Activated CD8-positive, alpha-beta memory T cell treated with anti-CD3 and anti-CD28 coated beads for 1 hour (primary cell): ENCODE data around the gene CHST8.

Experiments used
- DNase-seq, 2 donors: peaks; one replicate each; pipeline ENCODE4 v3.0.0-alpha.2; 2020; ENCODE audit warnings: low read depth in 1 of 2; ENCODE audit errors: extremely low read depth in 1 of 2

The CHST8 gene

GRCh38 chr19:33730858-33731607, 109.3 kb downstream of the CHST8 start:
- DNase-seq = no peak

DNA sequence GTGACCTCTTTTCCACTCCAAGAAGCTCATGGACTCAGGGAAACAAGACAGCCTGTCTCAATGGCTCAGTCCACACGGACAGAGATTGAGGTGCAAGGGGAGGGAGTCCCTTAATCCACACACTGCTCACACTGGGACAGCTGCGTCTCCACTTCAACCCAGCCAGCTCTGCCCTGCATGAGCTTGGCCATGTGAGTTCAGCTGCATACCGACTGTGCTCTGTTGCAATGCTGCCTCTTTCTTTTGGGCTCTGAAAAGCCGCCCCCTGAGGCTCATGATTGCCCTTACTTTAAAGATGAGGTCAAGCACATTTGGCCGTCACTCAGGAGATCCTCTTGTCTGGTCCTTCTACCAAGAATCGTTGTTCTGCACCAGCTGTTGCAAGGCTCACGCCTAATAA, 110.1 kb downstream of the CHST8 start:
- DNase-seq = no peak

GRCh38 chr19:33734913-33735312, 113.2 kb downstream of the CHST8 start:
- no peak for DNase-seq

DNA sequence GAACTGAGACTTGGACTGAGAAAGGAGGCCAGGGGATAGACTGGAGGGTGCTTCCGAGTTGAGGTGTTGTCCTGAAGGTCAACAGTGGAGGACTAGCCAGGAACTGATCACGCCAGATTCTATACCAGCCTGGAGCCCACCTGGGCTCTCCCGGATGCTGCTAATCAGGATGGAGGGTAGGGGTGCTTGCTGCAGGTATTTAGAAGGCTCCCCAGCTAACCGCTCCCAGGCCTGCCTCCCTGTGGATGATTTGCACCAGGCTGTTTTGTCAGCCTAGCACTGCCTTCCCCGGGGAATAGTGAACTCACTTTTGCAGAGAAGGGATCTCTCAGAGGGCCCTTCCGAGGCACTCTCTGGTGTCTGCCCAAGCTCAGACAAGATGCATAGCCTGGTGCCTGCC, 114.4 kb downstream of the CHST8 start:
- no peak for DNase-seq

- DNase-seq = no peak
Observed at GRCh38 chr19:33736787-33737186, 115.0 kb downstream of the CHST8 start.

GRCh38 chr19:33737681-33738371, 116.1 kb downstream of the CHST8 start:
- DNase-seq = no peak

GRCh38 chr19:33740811-33741396, 119.2 kb downstream of the CHST8 start:
- no peak for DNase-seq

DNA sequence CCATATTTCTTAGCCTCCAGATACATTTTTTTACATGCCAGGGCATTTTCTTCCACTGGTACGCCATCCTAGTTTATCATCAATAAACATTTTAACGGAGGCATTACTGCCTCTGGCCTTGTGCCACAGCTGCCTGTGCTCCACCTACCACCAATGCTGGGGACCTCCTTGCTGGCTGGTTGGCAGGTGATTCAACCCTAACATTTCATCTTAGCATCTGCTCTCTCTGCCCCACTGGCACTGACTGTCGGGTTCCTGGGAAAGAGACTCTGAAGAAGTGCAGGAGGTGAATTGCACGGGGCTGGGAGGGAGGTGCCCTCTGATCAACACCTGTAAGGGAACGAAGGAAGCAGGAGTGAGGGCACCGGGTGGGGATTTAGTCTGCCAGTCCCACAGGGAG, 123.5 kb downstream of the CHST8 start:
- DNase-seq = no peak

DNA sequence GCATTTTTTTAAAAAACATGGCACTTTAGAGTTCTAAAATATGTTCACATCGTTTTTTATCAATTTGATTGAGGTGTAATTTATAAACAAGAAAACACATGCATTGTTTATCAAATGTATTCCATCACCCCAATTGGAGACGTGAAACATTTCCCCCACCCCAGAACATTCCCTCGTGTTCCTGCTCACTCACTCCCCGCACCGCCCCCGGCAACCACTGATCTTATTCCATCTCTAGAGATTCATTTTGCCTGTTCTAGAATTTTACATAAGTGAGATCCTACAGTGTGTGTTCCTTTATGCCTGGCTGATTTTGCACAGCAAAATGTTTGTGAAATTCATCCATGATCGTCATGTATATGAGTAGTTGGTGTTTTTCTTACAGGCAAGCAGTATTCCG, 124.4 kb downstream of the CHST8 start:
- no peak for DNase-seq

GRCh38 chr19:33747273-33747672, 125.5 kb downstream of the CHST8 start:
- no peak for DNase-seq

- no peak for DNase-seq
Observed at GRCh38 chr19:33748231-33748630, 126.5 kb downstream of the CHST8 start.

DNA sequence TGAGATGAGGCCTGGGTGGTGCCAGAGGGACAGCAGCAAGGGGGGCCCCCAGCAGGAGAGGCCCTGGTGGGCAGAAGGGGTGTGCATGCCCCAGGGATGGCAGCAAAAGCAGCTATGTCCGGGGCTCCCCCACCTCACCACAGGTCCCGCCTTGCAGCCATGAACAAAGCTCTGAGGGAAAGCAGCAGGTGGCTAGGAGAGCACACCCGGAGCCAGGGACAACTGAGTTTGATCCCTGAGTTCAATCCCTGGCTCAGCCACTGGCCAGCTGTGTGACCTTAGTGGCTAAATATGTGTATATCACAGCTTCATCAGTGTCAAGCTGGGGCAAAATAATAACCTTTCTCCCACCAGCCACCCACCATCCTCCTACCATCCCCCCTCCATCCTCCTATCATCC, 127.3 kb downstream of the CHST8 start:
- no peak for DNase-seq

DNA sequence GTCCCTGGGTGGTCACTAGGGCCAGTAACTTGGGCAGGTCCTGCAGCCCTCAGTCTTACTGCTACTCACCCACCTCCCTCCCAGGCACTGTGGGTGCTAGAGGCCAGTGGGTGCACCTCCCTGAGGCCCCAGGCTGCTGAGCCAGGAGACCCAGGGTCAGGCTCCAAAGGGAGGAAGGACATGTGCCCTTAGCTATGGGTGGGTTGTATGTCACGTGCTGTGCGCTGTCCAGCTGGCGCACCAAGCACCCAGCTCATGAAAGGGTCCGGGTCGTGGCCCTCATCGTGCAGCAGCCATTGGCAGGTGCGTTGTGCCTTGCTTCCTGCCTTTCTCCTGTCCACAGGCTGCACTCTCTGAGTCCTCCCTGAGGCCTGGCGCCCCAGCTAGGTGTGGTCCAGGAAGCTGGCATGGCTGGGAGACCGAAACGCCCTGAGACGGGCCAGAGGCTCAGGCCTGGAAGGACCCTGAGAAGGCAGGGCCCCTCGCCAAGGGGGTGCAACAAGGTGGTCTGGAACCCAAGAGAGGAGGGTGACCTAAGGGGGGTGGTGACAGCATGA, 127.9 kb downstream of the CHST8 start:
- DNase-seq = no peak

DNA sequence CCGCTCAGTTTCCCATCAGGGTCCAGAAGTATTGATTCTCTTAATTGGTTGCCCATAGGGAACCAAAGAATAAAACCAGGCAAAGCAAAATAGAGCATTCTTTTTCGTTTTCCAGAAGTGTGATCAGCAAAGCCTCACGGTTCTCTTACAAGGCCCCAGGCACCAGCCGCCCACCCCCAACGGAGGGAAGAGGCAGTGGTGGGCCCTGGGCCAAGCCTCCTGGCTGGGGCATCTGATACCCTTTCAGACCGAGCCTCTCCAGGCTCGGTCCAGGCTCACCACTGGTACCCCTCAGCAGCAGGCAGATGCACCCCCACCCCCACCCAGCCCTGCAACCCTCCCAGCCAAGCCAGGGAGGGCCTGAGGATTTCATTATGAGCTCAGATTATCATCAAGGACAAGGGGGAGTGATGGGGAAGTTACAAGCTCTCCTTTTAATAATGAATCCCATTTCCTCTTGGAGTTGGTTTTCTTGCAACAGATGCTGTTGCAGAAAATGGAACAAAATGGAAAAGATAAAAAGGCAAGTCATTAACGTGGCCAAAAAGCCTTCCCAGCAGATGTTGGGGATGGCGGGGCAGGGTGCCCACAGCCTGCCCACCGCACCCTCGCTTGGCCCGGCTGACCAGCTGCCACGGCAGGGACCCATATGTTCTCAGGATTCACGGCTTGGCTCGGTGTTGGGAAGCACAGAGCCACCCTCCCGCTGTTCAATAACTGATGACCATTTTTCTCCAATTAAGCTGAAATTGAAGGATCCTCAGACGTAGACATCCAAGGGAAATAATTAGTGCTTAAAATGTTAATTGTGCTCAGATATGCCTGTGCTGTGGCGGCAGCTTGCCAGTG, 129.1 kb downstream of the CHST8 start:
- no peak for DNase-seq

GRCh38 chr19:33751436-33751770, 129.7 kb downstream of the CHST8 start:
- DNase-seq = no peak

- no peak for DNase-seq
Observed at GRCh38 chr19:33752018-33752800, 130.5 kb downstream of the CHST8 start.

DNA sequence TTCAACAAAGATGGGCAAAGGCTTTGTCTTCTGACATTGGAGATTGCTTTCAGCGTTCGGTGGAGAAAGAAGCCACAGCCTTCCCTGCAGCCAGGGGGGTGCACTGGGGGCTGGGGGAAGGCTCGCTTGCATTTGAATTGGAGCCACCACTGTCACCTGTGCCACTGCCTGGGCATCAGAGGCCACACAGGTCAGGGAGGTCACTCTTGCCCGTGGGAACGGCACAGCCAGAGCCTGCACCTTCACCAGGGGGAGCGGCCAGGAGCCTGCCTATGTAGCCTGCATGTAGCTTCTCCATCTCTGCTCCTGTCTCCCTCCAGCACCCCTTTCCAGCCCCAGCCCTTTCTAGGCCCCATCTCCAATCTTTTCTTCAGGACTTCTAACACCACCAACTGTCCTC, 131.2 kb downstream of the CHST8 start:
- no peak for DNase-seq

DNA sequence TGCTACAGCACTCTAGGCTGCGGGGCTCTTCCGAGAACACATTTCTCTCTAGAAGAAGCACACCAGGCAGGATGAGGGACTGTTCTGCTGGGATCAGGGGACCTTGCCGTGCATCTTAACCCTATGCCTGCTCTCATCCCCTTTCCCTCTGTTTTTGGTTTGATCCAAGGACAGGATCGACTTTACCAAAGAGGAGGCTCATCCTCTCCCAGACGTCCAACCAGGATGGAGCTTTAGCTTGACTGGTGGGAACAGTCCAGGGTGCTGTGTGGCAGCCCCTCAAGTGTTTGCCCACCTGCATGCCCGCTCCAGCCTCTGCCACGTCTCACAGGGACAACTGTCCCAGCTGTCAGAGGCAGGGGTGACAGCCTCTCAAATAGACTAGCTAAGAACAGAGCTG, 132.6 kb downstream of the CHST8 start:
- DNase-seq = no peak

GRCh38 chr19:33755099-33756035, 133.6 kb downstream of the CHST8 start:
- DNase-seq = no peak
